Breast epithelium (tissue), 3 donors: ENCODE data around the gene CKMT1A.
"Not testable (repeated sequence)": the region's sequence is repeated elsewhere in the genome, so short reads cannot be mapped to it uniquely, and the experiment has no call there.

Source experiments
- POLR2A ChIP-seq: fragments of 450-650 bp; IDR thresholded peaks from one replicate; pipeline ENCODE4 v1.6.1; 2016; ENCODE audit warnings: antibody characterized with exemption, mild to moderate bottlenecking, moderate library complexity
- POLR2AphosphoS5 ChIP-seq, 3 donors: sonication (generic); formaldehyde crosslinking; IDR thresholded peaks; one replicate each; pipeline ENCODE4 v1.6.1; 2017; ENCODE audit warnings: antibody characterized with exemption in 3 of 3

- not testable (repeated sequence) for TF ChIP-seq POLR2A; POLR2AphosphoS5 (IDR thresholded peaks at IDR 0.05)
These were observed 19.5 kb upstream of the CKMT1A start for GRCh38 chr15:43674175-43674574.
